ENCODE results near the gene UBL3. TPM values are rescaled to one million over a fixed set of nuclear protein-coding genes. Genes with fewer than 3 reads are reported as not detected.

UBL3 gene
- polyA plus RNA-seq, 1 donor: 24.8 TPM

- DNase-seq (ENCODE audit: low read depth): no peak
These were observed 40.2 kb downstream of the UBL3 start for GRCh38 chr13:29810145-29810742.

DNA sequence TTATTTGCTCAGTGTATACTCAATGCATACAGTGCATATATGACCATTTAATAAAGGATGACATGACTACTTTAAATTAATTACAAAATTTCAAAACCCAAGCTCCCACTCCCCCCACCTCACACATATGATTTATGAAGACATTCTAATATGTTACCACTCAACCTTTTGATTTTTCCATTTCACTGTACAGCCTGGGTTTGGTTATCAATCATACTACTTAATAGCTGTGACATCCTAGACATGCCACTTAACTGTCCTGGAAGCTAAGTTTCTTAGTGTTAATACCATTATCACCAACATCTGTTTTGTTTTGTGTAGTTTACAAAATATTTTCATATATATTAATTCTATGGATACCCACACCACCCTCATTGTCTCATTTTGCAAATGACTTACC is 42.2 kb downstream of the UBL3 start:
- no peak for DNase-seq (ENCODE audit: low read depth)

DNA sequence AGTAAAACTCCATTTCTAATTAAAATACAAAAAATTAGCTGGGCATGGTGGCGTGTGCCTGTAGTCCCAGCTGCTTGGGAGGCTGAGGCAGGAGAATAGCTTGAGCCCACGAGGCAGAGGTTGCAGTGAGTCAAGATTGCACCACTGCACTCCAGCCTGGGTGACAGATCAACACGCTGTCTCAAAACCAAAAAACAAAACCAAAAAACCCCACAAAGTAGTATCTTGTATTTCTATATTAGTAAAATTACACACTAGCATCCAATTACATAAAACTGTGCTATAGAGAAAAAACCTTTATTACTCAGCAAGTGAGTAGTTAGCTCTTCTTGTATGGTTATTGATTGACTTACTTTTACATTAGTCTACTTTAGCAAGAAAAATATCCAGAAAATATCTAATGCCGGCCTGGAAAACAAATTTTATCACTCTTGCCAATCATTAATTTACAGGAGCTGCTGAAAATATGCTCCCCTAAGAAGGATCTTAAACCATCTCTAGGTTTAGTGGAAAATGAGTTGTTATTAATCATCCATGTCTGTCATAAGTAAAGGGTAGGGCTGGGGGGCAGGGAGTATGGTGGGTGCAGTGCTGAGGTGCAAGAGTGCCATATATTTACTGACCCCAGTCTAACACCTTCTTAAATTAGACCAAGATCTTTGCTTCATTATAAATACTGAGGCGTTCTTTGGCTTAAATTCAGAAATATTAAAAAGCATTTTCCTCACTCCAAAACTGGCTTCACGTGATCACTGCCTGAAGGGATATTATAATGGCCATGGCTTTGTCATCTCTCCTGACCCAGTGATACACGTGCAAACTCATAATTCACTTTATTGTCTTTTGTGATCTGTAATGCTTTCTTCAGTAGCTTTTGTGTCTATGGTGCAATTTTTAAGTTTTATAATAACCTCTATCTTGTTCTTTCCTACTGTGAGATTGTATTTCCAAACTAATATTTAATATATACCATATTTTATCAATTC is 44.1 kb downstream of the UBL3 start:
- no peak for DNase-seq (ENCODE audit: low read depth)

DNA sequence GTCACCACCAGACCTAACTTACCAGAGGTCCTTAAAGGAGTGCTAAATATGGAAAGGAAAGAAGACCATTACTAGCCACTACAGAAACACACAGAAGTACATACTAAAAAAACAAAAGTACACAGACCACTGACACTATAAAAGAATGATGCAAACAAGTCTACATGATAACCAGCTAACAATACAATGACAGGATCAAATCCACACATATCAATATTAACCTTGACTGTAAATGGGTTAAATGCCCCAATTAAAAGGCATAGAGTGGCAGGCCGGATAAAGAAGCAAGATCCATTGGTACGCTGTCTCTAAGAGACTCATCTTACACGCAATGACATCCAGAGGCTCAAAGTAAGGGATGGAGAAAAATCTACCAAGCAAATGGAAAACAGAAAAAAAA is 47.2 kb downstream of the UBL3 start:
- no peak for DNase-seq (ENCODE audit: low read depth)

DNA sequence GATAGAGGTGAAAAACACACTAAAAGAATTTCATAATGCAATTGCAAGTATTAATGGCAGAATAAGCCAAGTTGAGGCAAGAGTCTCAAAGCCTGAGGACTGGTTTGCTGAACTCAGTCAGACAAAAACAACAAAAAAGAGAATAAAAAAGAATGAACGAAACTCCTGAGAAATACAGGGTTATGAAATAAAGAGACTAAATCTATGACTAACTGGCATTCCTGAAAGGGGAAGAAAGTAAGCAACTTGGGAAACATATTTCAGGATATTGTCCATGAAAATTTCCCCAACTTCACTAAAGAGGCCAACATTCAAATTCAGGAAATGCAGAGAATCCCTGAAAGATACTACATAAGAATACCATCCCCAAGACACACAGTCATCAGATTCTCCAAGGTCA is 47.8 kb downstream of the UBL3 start:
- no peak for DNase-seq (ENCODE audit: low read depth)

DNA sequence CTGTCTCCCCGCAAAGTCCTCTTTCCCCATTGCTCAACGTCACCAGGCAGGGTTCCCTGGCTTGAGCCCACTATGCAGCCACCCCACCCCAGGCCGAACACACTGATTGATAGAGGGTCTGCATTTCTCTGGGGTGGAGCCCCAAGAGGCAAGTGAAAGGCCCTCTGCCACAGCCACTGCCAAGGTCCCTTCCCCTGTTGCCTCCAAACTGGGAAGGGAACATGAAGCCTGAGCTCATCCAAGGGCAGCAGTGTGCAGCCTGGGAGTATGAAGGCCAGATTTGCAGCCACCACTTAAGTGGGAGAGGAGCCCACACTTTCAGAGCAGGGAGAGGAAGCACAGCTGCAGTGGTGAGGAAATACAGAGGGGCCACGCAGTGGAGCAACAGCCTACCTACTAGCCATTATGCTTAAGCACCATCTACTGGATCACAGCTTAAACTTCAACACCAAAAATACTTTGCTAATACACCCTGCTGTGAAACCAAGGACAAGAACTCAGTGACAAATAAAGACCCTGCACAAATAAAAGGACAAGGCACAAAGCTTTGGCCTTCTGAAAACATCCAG is 48.6 kb downstream of the UBL3 start:
- DNase-seq (ENCODE audit: low read depth): no peak

DNA sequence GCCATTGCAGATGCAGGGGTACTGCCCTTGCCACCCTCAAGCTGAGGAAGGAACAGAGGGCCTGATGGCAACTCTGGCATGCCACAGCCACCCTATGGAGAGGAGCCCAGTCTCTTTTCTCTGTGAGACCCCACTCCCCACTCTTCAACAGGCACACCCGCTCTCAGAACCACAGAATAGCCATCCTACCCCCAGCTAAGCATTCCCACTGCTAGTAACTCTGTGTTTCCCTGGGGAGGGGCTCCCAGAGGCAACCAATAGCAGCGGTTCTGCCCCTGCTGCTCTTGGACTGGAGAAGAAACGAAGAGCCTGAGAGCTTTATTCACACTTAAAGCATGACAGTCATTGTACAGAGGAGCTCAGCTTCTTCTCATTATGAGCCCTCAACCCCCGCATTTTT is 49.3 kb downstream of the UBL3 start:
- DNase-seq (ENCODE audit: low read depth): no peak

DNA sequence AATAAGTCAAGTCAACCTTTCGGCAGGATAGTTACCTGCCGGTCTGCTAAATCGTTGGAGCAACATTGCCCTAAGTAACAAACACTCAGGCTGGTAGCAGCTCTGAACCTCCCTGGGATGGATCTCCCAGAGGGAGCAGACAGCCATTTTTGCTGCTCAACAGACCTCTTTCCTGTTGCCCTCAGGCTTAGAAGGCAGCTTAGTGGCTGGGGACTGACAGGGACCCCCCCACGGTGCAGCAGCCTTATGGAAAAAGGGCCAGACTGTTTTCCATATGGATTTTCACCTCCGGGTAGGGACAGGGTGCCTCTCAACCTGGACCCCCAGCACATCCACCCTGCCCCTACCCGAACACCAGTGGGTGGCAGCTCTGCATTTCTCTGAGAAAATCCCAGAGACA is 49.7 kb downstream of the UBL3 start:
- no peak for DNase-seq (ENCODE audit: low read depth)

GRCh38 chr13:29799041-29799440 is 51.4 kb downstream of the UBL3 start:
- no peak for DNase-seq (ENCODE audit: low read depth)

GRCh38 chr13:29791997-29792780 is 58.2 kb downstream of the UBL3 start:
- no peak for DNase-seq (ENCODE audit: low read depth)

DNA sequence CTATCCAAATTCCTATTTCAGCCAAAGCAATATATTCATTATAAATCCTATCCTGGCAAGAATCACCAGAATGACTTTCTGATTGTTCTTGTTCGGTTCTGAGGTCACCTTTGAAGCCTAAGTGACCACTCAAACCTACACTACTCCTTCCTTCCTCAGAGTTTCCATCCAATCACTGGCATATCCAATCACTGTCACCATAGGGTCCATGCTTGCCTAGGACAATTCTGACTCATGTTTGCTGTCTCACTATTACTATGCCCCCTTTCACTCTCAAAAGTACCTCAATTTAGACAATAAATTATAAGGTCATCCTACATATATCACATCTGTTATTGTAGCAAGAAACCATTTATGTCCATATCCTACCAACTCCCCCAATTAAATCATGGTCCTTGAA is 58.9 kb downstream of the UBL3 start:
- DNase-seq (ENCODE audit: low read depth): no peak

GRCh38 chr13:29786698-29787097 is 63.7 kb downstream of the UBL3 start:
- no peak for DNase-seq (ENCODE audit: low read depth)

- DNase-seq (ENCODE audit: low read depth): no peak
These were observed 64.4 kb downstream of the UBL3 start for GRCh38 chr13:29785978-29786377.

DNA sequence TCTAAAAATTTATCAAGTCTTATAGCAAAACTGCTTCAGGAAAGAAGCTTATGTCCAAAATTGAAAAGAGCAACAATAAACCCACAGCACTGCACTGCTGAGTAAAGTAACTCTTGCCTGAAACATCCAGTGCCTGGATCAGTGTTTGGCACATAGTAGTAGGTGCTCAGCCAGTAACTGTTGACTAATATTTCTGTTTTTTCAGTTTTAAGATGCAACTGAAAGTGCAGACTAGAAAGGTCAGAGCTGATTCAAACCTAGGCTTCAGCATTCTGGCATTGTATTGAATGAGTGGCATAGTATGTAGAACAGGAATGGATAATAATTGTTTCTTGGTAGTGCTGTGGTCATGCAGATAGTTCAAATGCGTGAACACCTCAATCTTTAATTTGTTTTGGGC is 67.6 kb downstream of the UBL3 start:
- DNase-seq (ENCODE audit: low read depth): no peak

DNA sequence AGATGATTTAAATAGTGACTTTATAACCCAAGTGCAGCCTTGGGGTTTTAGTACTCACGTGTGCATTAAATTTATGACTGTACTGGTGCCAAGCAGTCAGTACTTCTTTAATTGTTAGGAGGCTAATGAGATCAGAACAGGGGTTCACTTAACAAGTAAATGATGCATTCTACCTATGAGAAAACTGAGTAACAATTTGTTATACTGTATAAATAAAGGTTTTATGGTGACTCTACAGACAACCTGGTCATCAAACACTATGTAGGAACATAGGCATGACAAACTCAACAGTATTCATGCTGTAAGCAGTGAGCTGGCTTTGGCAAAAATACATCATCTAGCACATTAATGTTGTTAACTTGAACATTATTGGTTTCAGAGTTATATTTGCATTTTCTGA is 75.6 kb downstream of the UBL3 start:
- DNase-seq (ENCODE audit: low read depth): no peak

DNA sequence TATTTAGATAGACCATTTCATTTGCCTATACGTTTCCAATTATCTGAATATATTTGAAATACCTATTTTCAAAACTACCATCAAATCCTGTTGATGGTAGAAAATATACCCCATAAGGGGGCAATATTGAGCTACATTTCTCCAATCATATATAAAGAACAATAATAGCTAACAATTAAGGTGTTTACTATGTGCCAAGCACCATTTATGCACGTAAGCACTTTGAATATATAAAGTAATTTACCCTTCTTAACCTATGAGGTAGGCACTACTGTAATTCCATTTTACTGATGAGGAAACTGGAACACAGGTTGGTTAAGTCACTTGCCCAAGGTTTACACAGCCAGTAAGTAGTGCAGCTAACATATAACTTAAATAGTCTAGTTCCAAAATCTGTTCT is 79.2 kb downstream of the UBL3 start:
- no peak for DNase-seq (ENCODE audit: low read depth)

DNA sequence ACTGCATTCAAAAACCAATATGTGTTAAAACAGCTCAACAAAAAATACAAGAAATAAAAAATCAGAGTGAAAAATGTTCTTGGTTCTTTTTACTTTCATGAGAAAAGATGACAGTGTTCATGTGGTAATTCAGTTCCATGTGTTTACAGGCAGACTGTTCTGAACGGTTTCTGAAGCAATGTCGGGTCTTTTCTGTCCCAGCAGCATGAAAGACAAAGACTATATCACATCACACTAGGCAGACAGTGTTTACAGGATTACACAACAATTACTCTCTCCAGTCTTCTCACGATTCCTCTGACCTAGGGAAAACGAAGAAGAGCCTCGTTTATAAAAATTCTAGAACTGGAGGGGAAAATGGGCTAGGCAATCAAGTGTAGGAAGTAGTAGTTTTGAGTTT is 83.4 kb downstream of the UBL3 start:
- no peak for DNase-seq (ENCODE audit: low read depth)

GRCh38 chr13:29763436-29764180 is 86.8 kb downstream of the UBL3 start:
- DNase-seq (ENCODE audit: low read depth): no peak

GRCh38 chr13:29761815-29762214 is 88.6 kb downstream of the UBL3 start:
- DNase-seq (ENCODE audit: low read depth): no peak

GRCh38 chr13:29761160-29761559 is 89.3 kb downstream of the UBL3 start:
- no peak for DNase-seq (ENCODE audit: low read depth)

DNA sequence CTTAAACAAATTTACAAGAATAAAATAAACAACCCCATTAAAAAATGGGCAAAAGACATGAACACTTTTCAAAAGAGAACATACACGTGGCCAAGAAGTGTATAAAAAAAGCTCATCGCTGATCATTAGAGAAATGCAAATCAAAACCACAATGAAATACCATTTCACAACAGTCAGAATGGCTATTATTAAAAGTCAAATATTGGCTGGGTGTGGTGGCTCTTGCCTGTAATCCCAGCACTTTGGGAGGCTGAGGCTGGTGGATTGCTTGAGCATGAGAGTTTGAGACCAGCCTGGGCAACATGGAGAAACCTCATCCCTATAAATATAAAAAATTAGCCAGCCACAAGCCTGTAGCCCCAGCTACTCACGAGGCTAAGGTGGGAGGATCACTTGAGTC is 89.9 kb downstream of the UBL3 start:
- DNase-seq (ENCODE audit: low read depth): no peak

Data from forelimb muscle (tissue), 1 donor.